ENCODE measurements around the gene GPR173.

The GPR173 gene

DNA sequence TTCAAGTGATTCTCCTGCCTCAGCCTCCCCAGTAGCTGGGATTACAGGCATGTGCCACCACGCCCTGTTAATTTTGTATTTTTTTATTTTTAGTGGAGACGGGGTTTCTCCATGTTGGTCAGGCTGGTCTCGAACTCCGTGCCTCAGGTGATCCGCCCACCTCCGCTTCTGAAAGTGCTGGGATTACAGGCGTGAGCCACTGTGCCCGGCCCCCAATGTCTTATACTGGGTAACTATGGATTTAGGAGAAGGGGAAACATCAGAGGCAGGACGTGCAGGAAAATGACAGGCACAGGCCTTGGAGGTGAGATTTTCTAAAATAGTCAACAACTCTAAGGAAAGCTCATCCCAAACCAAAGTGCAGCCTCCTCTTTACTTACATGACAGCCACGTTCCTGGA, 22.5 kb downstream of the GPR173 start:
- DNase-seq (ENCODE audit: low spot score) = no peak
- FAIRE-seq = no peak

- peak; percentile 70 for FAIRE-seq
Observed at GRCh38 chrX:53071604-53072417, 23.2 kb downstream of the GPR173 start.

GRCh38 chrX:53072418-53073114, 24.0 kb downstream of the GPR173 start:
- DNase-seq (ENCODE audit: low spot score) (no peak), FAIRE-seq (no peak)

More at GRCh38 chrX:53071604-53072417, 23.2 kb downstream of the GPR173 start:
- peak; percentile 61 for DNase-seq (ENCODE audit: low spot score)

GRCh38 chrX:53073115-53073586, 24.6 kb downstream of the GPR173 start:
- DNase-seq (ENCODE audit: low spot score) (no peak), FAIRE-seq (no peak)

DNA sequence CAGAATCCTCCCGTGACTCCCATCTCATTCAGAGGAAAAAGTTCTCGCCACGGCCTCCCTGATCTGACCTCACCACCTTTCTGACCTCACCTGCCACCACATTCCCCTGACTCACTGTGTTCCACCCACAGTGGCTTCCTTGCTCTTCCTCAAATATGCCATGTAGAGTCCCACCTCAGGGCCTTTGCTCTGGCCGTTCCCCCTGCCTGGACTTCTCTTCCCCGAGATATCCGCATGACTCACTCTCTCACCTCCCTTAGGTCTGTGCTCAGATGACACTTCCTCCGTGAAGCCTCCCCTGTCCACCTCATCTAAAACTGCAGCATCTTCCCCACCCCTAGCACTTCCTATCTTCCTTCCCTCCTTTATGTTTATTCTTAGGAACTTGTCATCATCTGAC, 26.4 kb downstream of the GPR173 start:
- DNase-seq (ENCODE audit: low spot score) = no peak
- FAIRE-seq = no peak

DNA sequence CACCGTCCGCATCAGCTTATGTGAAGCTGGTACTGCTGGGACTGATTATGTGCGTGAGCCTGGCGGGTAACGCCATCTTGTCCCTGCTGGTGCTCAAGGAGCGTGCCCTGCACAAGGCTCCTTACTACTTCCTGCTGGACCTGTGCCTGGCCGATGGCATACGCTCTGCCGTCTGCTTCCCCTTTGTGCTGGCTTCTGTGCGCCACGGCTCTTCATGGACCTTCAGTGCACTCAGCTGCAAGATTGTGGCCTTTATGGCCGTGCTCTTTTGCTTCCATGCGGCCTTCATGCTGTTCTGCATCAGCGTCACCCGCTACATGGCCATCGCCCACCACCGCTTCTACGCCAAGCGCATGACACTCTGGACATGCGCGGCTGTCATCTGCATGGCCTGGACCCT, 28.1 kb downstream of the GPR173 start:
- FAIRE-seq (no peak), DNase-seq (ENCODE audit: low spot score) (no peak)

DNA sequence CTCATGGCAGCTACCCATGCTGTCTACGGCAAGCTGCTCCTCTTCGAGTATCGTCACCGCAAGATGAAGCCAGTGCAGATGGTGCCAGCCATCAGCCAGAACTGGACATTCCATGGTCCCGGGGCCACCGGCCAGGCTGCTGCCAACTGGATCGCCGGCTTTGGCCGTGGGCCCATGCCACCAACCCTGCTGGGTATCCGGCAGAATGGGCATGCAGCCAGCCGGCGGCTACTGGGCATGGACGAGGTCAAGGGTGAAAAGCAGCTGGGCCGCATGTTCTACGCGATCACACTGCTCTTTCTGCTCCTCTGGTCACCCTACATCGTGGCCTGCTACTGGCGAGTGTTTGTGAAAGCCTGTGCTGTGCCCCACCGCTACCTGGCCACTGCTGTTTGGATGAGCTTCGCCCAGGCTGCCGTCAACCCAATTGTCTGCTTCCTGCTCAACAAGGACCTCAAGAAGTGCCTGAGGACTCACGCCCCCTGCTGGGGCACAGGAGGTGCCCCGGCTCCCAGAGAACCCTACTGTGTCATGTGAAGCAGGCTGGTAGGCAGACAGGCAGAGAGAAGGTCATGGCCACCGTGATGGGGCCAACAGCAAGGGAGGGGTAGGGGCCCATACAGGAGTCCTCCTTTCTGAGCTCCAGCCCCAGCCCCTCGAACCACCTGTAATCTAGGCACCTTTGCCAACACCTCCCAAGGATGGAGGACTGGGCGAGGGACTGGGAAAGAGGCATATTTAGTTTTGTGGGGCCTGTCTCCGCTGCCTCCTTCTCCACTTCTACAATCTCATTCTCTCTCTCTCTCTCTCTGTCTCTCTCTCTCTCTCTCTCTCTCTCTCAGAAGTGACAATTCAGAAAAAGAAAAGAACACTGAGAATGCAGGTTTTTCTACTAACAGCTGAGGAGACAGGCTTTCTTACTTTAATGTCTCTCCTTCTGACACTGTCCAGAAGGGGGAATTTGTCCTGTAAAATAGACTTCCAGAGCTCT, 28.9 kb downstream of the GPR173 start:
- no peak for FAIRE-seq
- no peak for DNase-seq (ENCODE audit: low spot score)

GRCh38 chrX:53078943-53079342, 30.4 kb downstream of the GPR173 start:
- FAIRE-seq (no peak), DNase-seq (ENCODE audit: low spot score) (no peak)

DNA sequence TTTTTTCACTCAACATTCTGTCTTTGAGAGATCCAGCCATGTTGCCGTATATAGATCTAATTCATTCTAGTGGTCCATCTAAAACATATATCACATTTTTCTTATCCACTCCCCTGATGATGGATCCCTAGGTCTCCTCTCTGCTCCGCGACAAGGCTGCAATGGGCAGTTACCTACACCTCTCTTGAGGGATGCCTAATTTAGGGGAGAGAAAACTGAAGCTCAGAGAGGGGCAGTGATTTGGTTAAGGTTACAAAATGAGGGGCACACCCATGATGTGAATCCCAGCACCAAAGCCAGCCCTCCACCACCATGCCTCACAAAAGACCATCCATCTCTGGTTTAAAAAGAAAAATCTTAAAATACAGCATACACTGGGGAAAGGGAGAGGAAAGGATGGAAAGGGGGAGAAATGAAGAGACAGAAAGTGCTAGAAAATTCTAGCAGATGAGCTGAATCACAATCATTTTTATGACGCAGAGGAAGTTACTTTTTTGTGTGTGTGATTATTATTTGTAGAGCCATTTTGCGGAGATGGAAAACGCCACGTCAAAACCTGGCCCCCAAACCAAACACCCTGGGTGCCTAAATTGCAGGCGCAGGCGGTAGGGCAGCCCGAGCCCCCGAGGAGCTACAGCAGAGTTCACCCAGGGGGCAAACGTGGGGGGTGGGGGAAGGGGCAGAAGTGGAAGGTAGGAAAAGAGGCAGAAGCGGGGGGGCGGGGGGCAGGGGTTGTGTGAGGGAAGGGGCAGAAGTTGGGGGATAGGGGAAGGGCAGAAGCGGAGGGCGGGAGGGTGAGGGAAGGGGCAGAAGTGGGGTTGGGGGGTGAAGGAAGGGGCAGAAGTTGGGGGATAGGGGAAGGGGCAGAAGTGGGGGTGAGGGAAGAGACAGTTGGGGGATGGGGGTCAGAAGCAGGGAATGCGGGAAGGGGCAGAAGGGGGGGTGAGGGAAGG, 32.3 kb downstream of the GPR173 start:
- no peak for FAIRE-seq
- no peak for DNase-seq (ENCODE audit: low spot score)

DNA sequence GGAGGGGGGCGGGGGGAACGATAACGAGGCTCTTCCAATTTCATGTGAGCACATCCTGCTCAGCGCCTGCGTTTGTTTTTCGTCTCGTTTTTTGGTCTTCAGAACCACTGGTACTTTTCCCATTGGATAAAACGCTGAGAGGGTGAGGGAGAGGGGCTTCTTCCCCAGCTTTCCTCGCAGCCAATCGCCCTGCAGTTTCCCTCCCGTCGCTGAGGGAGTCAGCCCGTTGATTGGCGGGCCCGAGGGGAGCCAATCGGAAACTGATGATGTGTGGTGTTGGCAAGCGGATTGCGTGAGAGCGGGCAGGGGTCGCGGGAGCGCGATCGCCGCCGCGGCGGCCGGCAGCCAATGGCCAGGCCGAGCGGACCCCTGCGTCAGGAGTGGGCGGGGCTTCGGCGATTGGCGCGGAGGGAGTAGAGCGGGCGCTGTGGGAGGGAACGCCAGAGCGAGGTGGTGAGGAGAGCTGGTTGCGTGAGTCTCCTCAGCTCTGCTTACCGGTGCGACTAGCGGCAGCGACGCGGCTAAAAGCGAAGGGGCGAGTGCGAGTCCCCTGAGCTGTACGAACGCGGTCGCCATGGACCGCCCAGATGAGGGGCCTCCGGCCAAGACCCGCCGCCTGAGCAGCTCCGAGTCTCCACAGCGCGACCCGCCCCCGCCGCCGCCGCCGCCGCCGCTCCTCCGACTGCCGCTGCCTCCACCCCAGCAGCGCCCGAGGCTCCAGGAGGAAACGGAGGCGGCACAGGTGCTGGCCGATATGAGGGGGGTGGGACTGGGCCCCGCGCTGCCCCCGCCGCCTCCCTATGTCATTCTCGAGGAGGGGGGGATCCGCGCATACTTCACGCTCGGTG, 33.6 kb downstream of the GPR173 start, which contains the start of gene TSPYL2:
Gene TSPYL2, plus strand, starts transcription at position 443 of the 848 bp plus-strand sequence. Its CDS starts 132 bp downstream, at position 575.
- DNase-seq (ENCODE audit: low spot score) (peak; percentile 96), FAIRE-seq (peak; percentile 76)

- DNase-seq (ENCODE audit: low spot score) (no peak), FAIRE-seq (no peak)
Observed at GRCh38 chrX:53082773-53083616, 34.4 kb downstream of the GPR173 start.

DNA sequence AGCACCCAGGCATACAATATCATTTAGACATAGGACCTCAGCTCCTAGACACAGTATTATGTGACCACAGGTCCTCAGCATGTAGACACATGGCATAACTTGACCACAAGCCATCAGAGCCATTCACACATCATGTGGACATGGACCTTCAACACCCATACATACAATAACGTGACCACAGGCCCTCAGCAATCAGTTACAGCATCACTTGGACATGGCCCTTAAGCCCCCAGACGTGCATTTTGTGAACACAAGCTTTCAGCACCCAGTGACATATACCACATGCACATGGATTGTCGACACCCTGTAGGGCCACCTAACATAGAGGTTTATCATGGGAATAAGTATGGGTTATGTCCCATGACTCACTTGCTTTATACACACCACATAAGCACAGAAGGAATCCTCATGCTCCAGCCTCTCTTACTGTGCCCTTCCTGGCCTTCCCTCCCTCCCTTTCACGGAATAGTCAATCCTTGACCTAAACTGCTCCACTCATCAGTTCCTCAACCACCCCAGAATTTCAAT, 35.5 kb downstream of the GPR173 start:
- DNase-seq (ENCODE audit: low spot score) (no peak), FAIRE-seq (no peak)

GRCh38 chrX:53084863-53085262, 36.3 kb downstream of the GPR173 start:
- FAIRE-seq = no peak
- DNase-seq (ENCODE audit: low spot score) = no peak

DNA sequence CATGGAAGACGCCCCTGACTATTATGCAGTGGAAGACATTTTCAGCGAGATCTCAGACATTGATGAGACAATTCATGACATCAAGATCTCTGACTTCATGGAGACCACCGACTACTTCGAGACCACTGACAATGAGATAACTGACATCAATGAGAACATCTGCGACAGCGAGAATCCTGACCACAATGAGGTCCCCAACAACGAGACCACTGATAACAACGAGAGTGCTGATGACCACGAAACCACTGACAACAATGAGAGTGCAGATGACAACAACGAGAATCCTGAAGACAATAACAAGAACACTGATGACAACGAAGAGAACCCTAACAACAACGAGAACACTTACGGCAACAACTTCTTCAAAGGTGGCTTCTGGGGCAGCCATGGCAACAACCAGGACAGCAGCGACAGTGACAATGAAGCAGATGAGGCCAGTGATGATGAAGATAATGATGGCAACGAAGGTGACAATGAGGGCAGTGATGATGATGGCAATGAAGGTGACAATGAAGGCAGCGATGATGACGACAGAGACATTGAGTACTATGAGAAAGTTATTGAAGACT, 37.2 kb downstream of the GPR173 start:
- FAIRE-seq (no peak), DNase-seq (ENCODE audit: low spot score) (no peak)

- no peak for FAIRE-seq
- DNase-seq (ENCODE audit: low spot score) = no peak
Observed at GRCh38 chrX:53086464-53086863, 37.9 kb downstream of the GPR173 start.

DNA sequence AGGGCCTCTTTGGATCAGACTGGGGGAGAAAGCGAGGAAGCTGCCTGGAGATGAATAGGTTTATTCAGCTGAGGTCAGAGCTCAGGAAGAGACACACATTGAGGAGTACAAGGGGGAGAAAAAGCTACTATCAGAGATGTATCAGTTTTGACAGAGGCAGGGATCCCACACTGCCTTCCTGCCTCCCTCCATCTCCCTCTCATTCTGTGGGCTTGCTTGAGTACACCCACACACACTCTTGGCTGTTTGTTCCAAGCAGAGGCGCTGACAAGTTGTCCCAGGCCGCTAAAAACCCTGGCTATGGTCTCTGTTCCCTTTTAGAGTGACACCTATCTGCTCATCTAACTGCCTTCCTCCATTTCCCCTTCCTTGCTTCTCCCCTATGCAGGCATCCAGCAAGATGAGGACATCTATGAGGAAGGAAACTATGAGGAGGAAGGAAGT, 38.8 kb downstream of the GPR173 start:
- FAIRE-seq (no peak), DNase-seq (ENCODE audit: low spot score) (no peak)

DNA sequence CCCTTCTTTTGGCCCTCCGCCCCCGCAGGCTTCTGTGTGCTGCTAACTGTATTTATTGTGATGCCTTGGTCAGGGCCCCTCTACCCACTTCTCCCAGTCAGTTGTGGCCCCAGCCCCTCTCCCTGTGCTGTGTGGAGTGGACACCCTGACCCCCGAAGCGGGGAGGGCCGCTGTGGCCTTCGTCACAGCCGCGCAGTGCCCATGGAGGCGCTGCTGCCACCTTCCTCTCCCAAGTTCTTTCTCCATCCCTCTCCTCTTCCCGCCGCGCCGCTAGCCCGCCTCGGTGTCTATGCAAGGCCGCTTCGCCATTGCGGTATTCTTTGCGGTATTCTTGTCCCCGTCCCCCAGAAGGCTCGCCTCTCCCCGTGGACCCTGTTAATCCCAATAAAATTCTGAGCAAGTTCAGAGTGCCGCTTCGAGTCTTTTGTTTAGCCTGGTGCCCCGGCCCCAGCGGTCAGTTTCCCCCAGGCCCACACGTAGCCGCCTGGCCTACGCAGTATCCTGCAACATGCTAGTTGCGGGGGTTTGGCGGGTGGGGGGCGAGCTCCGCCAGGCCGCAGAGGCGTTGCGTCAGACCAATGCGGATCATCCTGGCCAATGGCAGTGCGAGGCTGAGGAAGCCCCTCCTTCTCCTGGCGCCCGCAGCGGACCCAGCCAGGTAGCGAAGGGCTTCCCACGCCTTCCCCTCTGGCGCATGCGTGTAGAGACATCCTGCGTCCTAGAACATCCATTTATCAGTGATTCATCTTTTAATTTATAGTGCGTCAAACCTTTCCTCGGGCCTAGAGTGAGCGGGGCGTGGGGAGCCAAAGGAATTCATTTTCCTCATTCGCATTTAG, 39.8 kb downstream of the GPR173 start:
- DNase-seq (ENCODE audit: low spot score) = no peak
- no peak for FAIRE-seq
